ENCODE results near the gene GALNT17. TPM values are rescaled to one million over a fixed set of nuclear protein-coding genes. Genes with fewer than 3 reads are reported as not detected.

GALNT17 gene
- polyA plus RNA-seq, 1 donor (not counting 4 experiments of a cell fraction or from before 2014, with no cell fraction given), result not detected

GRCh38 chr7:71753956-71754664 is 622.2 kb downstream of the GALNT17 start:
- Histone ChIP-seq H3K9me3 (ENCODE audit: control insufficient read depth, low read depth, low read length) (no peaks in the 10 kb centered on the region), H3K9ac (ENCODE audit: control insufficient read depth, extremely low read depth, insufficient read depth, low read length) (no peak overlapping the region), H3K9me1 (ENCODE audit: control insufficient read depth, extremely low read depth, insufficient read depth, low read length) (no peaks in the 10 kb centered on the region), H3K4me2 (ENCODE audit: control insufficient read depth, extremely low read depth, insufficient read depth, low read depth, low read length) (no peak overlapping the region), H3K4me1 (ENCODE audit: control insufficient read depth, extremely low read depth, insufficient read depth, low read length) (no peaks in the 10 kb centered on the region), H3K27me3 (ENCODE audit: control insufficient read depth, extremely low read depth, insufficient read depth, low read length) (no peaks in the 10 kb centered on the region), H3K27ac (ENCODE audit: control insufficient read depth, insufficient read depth, low read length) (no peak overlapping the region), H3K36me3 (ENCODE audit: control insufficient read depth in 2 of 2, extremely low read depth in 1 of 2, insufficient read depth in 2 of 2, low read length in 2 of 2) (no peaks in the 10 kb centered on the region), H2AFZ (ENCODE audit: control insufficient read depth, low read length) (no peak overlapping the region), H4K20me1 (ENCODE audit: control insufficient read depth, extremely low read depth, insufficient read depth, low read length) (no peaks in the 10 kb centered on the region), H3K4me3 (ENCODE audit: control insufficient read depth in 2 of 3, extremely low read depth in 1 of 3, insufficient read depth in 2 of 3, low read depth in 1 of 3, low read length in 3 of 3) (no peak overlapping the region), H3K79me2 (ENCODE audit: control insufficient read depth, insufficient read depth, low read length) (no peaks in the 10 kb centered on the region)
- FAIRE-seq (no peak), DNase-seq (ENCODE audit: low read depth, low spot score) (no peak)
- dilution Hi-C loops (cut with MboI; ENCODE audit: extremely low pct_ligation_motif_present, low sequenced_read_pairs), result no loop called here
- no peak for TF ChIP-seq EZH2 (IDR thresholded peaks at IDR 0.05; ENCODE audit: low read length)
- TF ChIP-seq CTCF (optimal IDR thresholded peaks at IDR 0.05 in 1 of 3, IDR thresholded peaks at IDR 0.05 in 1 of 3, conservative IDR thresholded peaks at IDR 0.05 in 1 of 3; ENCODE audit: extremely low read depth in 1 of 3, insufficient read depth in 2 of 3, low read length in 3 of 3), result no peak

GRCh38 chr7:71754828-71755227 is 622.9 kb downstream of the GALNT17 start:
- H2AFZ ChIP-seq (ENCODE audit: control insufficient read depth, low read length), result no peak overlapping the region
- dilution Hi-C loops (cut with MboI; ENCODE audit: extremely low pct_ligation_motif_present, low sequenced_read_pairs), result no loop called here
- FAIRE-seq, result no peak

More at GRCh38 chr7:71754828-71755227, 622.9 kb downstream of the GALNT17 start:
- H3K9me1 ChIP-seq (ENCODE audit: control insufficient read depth, extremely low read depth, insufficient read depth, low read length), result no peaks in the 10 kb centered on the region
- H3K9ac ChIP-seq (ENCODE audit: control insufficient read depth, extremely low read depth, insufficient read depth, low read length), result no peak overlapping the region
- H3K27ac ChIP-seq (ENCODE audit: control insufficient read depth, insufficient read depth, low read length), result no peak overlapping the region
- H3K79me2 ChIP-seq (ENCODE audit: control insufficient read depth, insufficient read depth, low read length), result no peaks in the 10 kb centered on the region
- no peaks in the 10 kb centered on the region for H3K4me1 ChIP-seq (ENCODE audit: control insufficient read depth, extremely low read depth, insufficient read depth, low read length)
- no peak for DNase-seq (ENCODE audit: low read depth, low spot score)
- H3K36me3 ChIP-seq (ENCODE audit: control insufficient read depth in 2 of 2, extremely low read depth in 1 of 2, insufficient read depth in 2 of 2, low read length in 2 of 2), result no peaks in the 10 kb centered on the region
- no peak overlapping the region for H3K4me3 ChIP-seq (ENCODE audit: control insufficient read depth in 2 of 3, extremely low read depth in 1 of 3, insufficient read depth in 2 of 3, low read depth in 1 of 3, low read length in 3 of 3)
- H3K4me2 ChIP-seq (ENCODE audit: control insufficient read depth, extremely low read depth, insufficient read depth, low read depth, low read length), result no peak overlapping the region
- no peaks in the 10 kb centered on the region for H3K27me3 ChIP-seq (ENCODE audit: control insufficient read depth, extremely low read depth, insufficient read depth, low read length)
- TF ChIP-seq CTCF (optimal IDR thresholded peaks at IDR 0.05 in 1 of 3, IDR thresholded peaks at IDR 0.05 in 1 of 3, conservative IDR thresholded peaks at IDR 0.05 in 1 of 3; ENCODE audit: extremely low read depth in 1 of 3, insufficient read depth in 2 of 3, low read length in 3 of 3) (no peak), EZH2 (IDR thresholded peaks at IDR 0.05; ENCODE audit: low read length) (no peak)
- no peaks in the 10 kb centered on the region for H3K9me3 ChIP-seq (ENCODE audit: control insufficient read depth, low read depth, low read length)
- H4K20me1 ChIP-seq (ENCODE audit: control insufficient read depth, extremely low read depth, insufficient read depth, low read length), result no peaks in the 10 kb centered on the region
